Measurements from ENCODE around the gene PCARE. TPM values are rescaled to one million over a fixed set of nuclear protein-coding genes. Genes with fewer than 3 reads are reported as not detected.

The PCARE gene
- total and polyA plus RNA-seq, 2 of the 8 experiments (the other 6 are each of a cell fraction or from before 2014, with no cell fraction given): not detected

DNA sequence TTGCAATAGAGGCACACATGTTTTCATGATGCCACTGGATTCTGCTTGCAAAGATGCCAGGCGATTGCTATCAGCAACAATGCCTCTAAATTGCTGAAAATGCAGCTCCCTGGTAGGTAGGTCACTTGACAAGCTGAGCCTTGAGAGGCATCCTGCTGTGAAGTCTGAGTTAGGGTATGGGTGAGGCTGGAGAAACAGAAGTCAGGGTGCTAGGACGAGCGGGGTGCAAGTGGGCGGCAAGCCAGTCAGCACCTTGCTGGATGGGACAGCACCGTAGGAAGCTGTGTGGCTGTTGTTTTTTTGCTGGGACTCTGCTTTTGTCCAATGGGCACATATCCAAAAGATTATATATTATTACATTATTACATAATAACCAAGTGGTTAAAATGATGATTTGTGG is 30.4 kb upstream of the PCARE start:
- Histone ChIP-seq H3K4ac (replicated peaks; ENCODE audit: insufficient read length, low read depth, low read length) (no peak overlapping the region), H2BK120ac (replicated peaks; ENCODE audit: low read depth, low read length) (no peak overlapping the region), H2BK15ac (ENCODE audit: low read length) (no peak overlapping the region), H3K79me1 (ENCODE audit: low read depth, low read length) (no peaks in the 10 kb centered on the region), H3K9ac (replicated peaks in 1 of 4; ENCODE audit: extremely low read depth in 1 of 4, low read depth in 3 of 4, low read length in 3 of 4) (no peak overlapping the region), H2BK5ac (ENCODE audit: low read depth, low read length) (no peak overlapping the region), H4K5ac (ENCODE audit: insufficient read length, low read depth, low read length) (no peak overlapping the region), H3K18ac (ENCODE audit: extremely low read depth, low read length) (no peak overlapping the region), H2BK20ac (ENCODE audit: low read length) (no peak overlapping the region), H3K79me2 (ENCODE audit: control insufficient read depth in 1 of 2, insufficient read depth in 2 of 2, low read length in 2 of 2) (no peaks in the 10 kb centered on the region), H3K27me3 (replicated peaks in 1 of 4; ENCODE audit: control insufficient read depth in 3 of 4, extremely low read depth in 1 of 4, insufficient read depth in 3 of 4, low read length in 3 of 4) (no peaks in the 10 kb centered on the region), H3K23ac (ENCODE audit: insufficient read length) (no peak overlapping the region), H3K27ac (ENCODE audit: low read depth, low read length) (no peak overlapping the region), H4K91ac (replicated peaks; ENCODE audit: insufficient read length, low read length) (no peak overlapping the region), H4K20me1 (replicated peaks in 1 of 2; ENCODE audit: control insufficient read depth in 1 of 2, insufficient read depth in 2 of 2, low read length in 2 of 2) (no peaks in the 10 kb centered on the region), H3K9me3 (ENCODE audit: insufficient read depth in 2 of 2, low read depth in 1 of 2, low read length in 1 of 2) (peaks cover 3 to 6% of the 10 kb centered on the region in 2 experiments; a peak in 2 of 4 replicates), H3K56ac (replicated peaks; ENCODE audit: insufficient read length, low read depth, low read length) (no peak overlapping the region), H4K8ac (ENCODE audit: extremely low read depth, insufficient read depth, low read length) (no peak overlapping the region), H3K36me3 (ENCODE audit: control insufficient read depth in 2 of 4, insufficient read depth in 4 of 4, low read length in 3 of 4) (no peaks in the 10 kb centered on the region), H3K14ac (ENCODE audit: insufficient read length) (no peak overlapping the region), H2BK12ac (ENCODE audit: low read depth, low read length) (no peak overlapping the region), H2AFZ (ENCODE audit: low read length) (no peak overlapping the region), H2AK5ac (ENCODE audit: low read depth, low read length) (no peak overlapping the region), H3K23me2 (ENCODE audit: low read depth, low read length) (no peaks in the 10 kb centered on the region), H3K4me1 (replicated peaks in 1 of 4; ENCODE audit: control insufficient read depth in 3 of 4, insufficient read depth in 4 of 4, low read length in 3 of 4) (no peaks in the 10 kb centered on the region), H3K4me3 (ENCODE audit: extremely low read depth in 1 of 4, insufficient read depth in 2 of 4, low read depth in 3 of 4, low read length in 4 of 4) (no peak overlapping the region), H3K4me2 (ENCODE audit: insufficient read depth in 1 of 2, low read depth in 2 of 2, low read length in 2 of 2) (no peak overlapping the region)
- FAIRE-seq (no peak), DNase-seq (ENCODE audit: low read depth in 1 of 2, low spot score in 2 of 2) (no peak)
- WGBS, 2 experiments (ENCODE audit: extremely low coverage in 1 of 2, insufficient coverage in 1 of 2, insufficient read length in 1 of 2, insufficient replicate concordance in 2 of 2, low coverage in 1 of 2, low lambda C conversion rate in 2 of 2, missing lambda C conversion rate in 1 of 2): 94% methylated on average over 5 of the region's 5 CpGs; no CpG with 5 or more reads in 1 of the 2 experiments
- no peak for TF ChIP-seq CREB1 (IDR thresholded peaks at IDR 0.05)
- no peak for TF ChIP-seq BRCA1 (IDR thresholded peaks at IDR 0.05; ENCODE audit: low read depth, low read length)
- TF ChIP-seq SIRT6 (IDR thresholded peaks at IDR 0.05; ENCODE audit: low read length): no peak
- TF ChIP-seq, protein P1, sequence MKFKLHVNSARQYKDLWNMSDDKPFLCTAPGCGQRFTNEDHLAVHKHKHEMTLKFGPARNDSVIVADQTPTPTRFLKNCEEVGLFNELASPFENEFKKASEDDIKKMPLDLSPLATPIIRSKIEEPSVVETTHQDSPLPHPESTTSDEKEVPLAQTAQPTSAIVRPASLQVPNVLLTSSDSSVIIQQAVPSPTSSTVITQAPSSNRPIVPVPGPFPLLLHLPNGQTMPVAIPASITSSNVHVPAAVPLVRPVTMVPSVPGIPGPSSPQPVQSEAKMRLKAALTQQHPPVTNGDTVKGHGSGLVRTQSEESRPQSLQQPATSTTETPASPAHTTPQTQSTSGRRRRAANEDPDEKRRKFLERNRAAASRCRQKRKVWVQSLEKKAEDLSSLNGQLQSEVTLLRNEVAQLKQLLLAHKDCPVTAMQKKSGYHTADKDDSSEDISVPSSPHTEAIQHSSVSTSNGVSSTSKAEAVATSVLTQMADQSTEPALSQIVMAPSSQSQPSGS (IDR thresholded peaks at IDR 0.05; ENCODE audit: low read length): no peak
- TF ChIP-seq EP300 (IDR thresholded peaks at IDR 0.05; ENCODE audit: borderline replicate concordance in 1 of 2, low read depth in 2 of 2, low read length in 2 of 2): no peak
- TF ChIP-seq SUZ12 (IDR thresholded peaks at IDR 0.05; ENCODE audit: low read length): no peak
- TF ChIP-seq CBX5 (IDR thresholded peaks at IDR 0.05; ENCODE audit: low read depth, low read length): no peak
- TF ChIP-seq, protein P2, sequence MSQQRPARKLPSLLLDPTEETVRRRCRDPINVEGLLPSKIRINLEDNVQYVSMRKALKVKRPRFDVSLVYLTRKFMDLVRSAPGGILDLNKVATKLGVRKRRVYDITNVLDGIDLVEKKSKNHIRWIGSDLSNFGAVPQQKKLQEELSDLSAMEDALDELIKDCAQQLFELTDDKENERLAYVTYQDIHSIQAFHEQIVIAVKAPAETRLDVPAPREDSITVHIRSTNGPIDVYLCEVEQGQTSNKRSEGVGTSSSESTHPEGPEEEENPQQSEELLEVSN (IDR thresholded peaks at IDR 0.05): no peak
- TF ChIP-seq POLR2AphosphoS5 (IDR thresholded peaks at IDR 0.05; ENCODE audit: low read depth, low read length): no peak
- TF ChIP-seq TAF1 (IDR thresholded peaks at IDR 0.05; ENCODE audit: low read depth, low read length): no peak
- TF ChIP-seq, protein P3, sequence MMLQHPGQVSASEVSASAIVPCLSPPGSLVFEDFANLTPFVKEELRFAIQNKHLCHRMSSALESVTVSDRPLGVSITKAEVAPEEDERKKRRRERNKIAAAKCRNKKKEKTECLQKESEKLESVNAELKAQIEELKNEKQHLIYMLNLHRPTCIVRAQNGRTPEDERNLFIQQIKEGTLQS (IDR thresholded peaks at IDR 0.05; ENCODE audit: insufficient read depth, low read depth, low read length): no peak
- ChIA-PET CTCF (ENCODE audit: partially characterized antibody) (interaction anchor here (0.6 to 1.7 kb wide), 3 partner anchors 9 to 490 kb away, joined by 3 to 4 read pairs (median 3); no protein-coding TSS in a partner anchor), POLR2A (ENCODE audit: partially characterized antibody) (no interaction called here)

Data from H1 (cell line).